Fibroblast of lung (primary cell): ENCODE data around the gene FRMD4A. TPM values are rescaled to one million over a fixed set of nuclear protein-coding genes. Genes with fewer than 3 reads are reported as not detected.

ENCODE experiments used
- DNase-seq, 2 donors: peaks; one replicate each; pipeline versions ENCODE4 v3.0.0 to v3.0.0-alpha.2; 2010; ENCODE audit warnings: low read depth in 2 of 2
- H2AFZ ChIP-seq: 2 replicates; pipeline ENCODE4 v1.5.1; 2012; ENCODE audit warnings: low read length, control low read depth, inconsistent platforms
- H3K27ac ChIP-seq: 2 replicates; pipeline ENCODE4 v1.5.1; 2011; ENCODE audit warnings: low read length, control low read depth; ENCODE audit not compliant: insufficient read depth
- H3K27me3 ChIP-seq: 2 replicates; pipeline ENCODE4 v1.5.1; 2011; ENCODE audit warnings: mild to moderate bottlenecking, low read length; ENCODE audit not compliant: control insufficient read depth, insufficient read depth
- H3K36me3 ChIP-seq: 2 replicates; pipeline ENCODE4 v1.5.1; 2011; ENCODE audit warnings: low read length; ENCODE audit not compliant: control insufficient read depth, insufficient read depth
- H3K4me1 ChIP-seq: 2 replicates; pipeline ENCODE4 v1.5.1; 2011; ENCODE audit warnings: low read length; ENCODE audit not compliant: control insufficient read depth, insufficient read depth; ENCODE audit errors: extremely low read depth
- H3K4me2 ChIP-seq: 2 replicates; pipeline ENCODE4 v1.5.1; 2011; ENCODE audit warnings: low read length, control low read depth; ENCODE audit not compliant: insufficient read depth; ENCODE audit errors: extremely low read depth
- H3K4me3 ChIP-seq, 4 experiments: fragments of 200-600 bp in 1 of 4; sonication (generic) in 1 of 4; replicated peaks in 1 of 4; 2 replicates each; pipeline ENCODE4 v1.5.1; 2011 to 2016; ENCODE audit warnings: low read length in 4 of 4, low read depth in 3 of 4, mild to moderate bottlenecking in 3 of 4, control low read depth in 2 of 4, inconsistent platforms in 1 of 4, mixed read lengths in 1 of 4; ENCODE audit not compliant: insufficient read depth in 1 of 4; ENCODE audit errors: control extremely low read depth in 1 of 4
- H3K79me2 ChIP-seq: 2 replicates; pipeline ENCODE4 v1.5.1; 2012; ENCODE audit warnings: mild to moderate bottlenecking, low read length, inconsistent platforms; ENCODE audit not compliant: control insufficient read depth, insufficient read depth
- H3K9ac ChIP-seq: 2 replicates; pipeline ENCODE4 v1.5.1; 2011; ENCODE audit warnings: mild to moderate bottlenecking, low read length, control low read depth; ENCODE audit not compliant: insufficient read depth
- H3K9me3 ChIP-seq: 2 replicates; pipeline ENCODE4 v1.5.1; 2012; ENCODE audit warnings: low read depth, low read length; ENCODE audit not compliant: control insufficient read depth, insufficient read depth
- H4K20me1 ChIP-seq: 2 replicates; pipeline ENCODE4 v1.5.1; 2011; ENCODE audit warnings: low read length; ENCODE audit not compliant: control insufficient read depth, insufficient read depth; ENCODE audit errors: extremely low read depth
- CTCF ChIP-seq, 2 donors: IDR thresholded peaks in 1 of 2; conservative IDR thresholded peaks in 1 of 2; 1 replicate in 1 of 2; 2 replicates in 1 of 2; pipeline ENCODE4 v1.5.1; 2011 to 2012; ENCODE audit warnings: low read length in 2 of 2, control low read depth in 1 of 2, inconsistent platforms in 1 of 2, low read depth in 1 of 2, mild to moderate bottlenecking in 1 of 2
- EZH2 ChIP-seq: IDR thresholded peaks from 2 replicates; pipeline ENCODE4 v1.5.1; 2012; ENCODE audit warnings: low read length, control low read depth, mild to moderate bottlenecking; ENCODE audit errors: missing control alignments
- polyA plus RNA-seq, 2 donors: library from polyadenylated mRNA; depleted of rRNA in 1 of 2; stranded (reverse) in 1 of 2; unstranded in 1 of 2; fragments of >200 nt; gene quantifications; 2 replicates each; pipeline ENCODE4 v1.2.1, GENCODE V29; 2011 to 2012; ENCODE audit warnings: missing spikeins in 1 of 2
- total RNA-seq: library from RNA; depleted of rRNA; stranded (reverse); fragments of >200 nt; gene quantifications from 2 replicates; pipeline ENCODE4 v1.2.1, GENCODE V29; 2014

The FRMD4A gene
- total and polyA plus RNA-seq, 2 donors (not counting 1 experiment from before 2014, with no cell fraction given) = 26.9 to 63.6 TPM

DNA sequence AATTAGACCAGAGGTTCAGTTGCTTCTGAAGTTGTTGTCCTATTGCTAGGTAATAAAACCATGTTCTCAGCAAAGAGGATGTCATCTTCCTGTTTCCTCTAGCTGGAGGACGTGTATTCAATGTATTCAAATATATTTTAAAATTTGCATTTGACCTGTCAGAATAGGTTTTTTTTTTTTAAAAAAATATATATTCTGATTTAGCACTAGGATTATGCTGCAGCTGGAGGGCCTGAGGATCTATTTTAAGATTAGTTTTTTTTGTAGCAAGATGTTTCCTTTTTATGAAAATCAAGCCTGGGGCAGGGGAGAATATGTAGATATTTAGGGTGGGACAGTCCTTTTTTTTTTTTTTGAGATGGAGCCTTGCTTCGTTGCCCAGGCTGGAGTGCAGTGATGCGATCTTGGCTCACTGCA lies 337.0 kb downstream of the FRMD4A start:
- H3K4me3 ChIP-seq = no peak overlapping the region
- H3K27me3 ChIP-seq = no peaks in the 10 kb centered on the region
- H3K79me2 ChIP-seq = no peaks in the 10 kb centered on the region
- H3K9ac ChIP-seq = no peak overlapping the region
- TF ChIP-seq EZH2 = no peak
- no peak for TF ChIP-seq CTCF (conservative IDR thresholded peaks at IDR 0.05 in 1 of 2, IDR thresholded peaks at IDR 0.05 in 1 of 2; ENCODE audit: low read depth in 1 of 2, low read length in 2 of 2)
- peaks cover 21% of the 10 kb centered on the region for H3K4me1 ChIP-seq
- no peaks in the 10 kb centered on the region for H3K9me3 ChIP-seq
- H3K36me3 ChIP-seq = no peaks in the 10 kb centered on the region
- H3K27ac ChIP-seq = no peak overlapping the region
- no peak for DNase-seq
- H2AFZ ChIP-seq = no peak overlapping the region
- H3K4me2 ChIP-seq = no peak overlapping the region
- H4K20me1 ChIP-seq = no peaks in the 10 kb centered on the region

- Histone ChIP-seq H3K9ac (no peak overlapping the region), H3K79me2 (no peaks in the 10 kb centered on the region), H3K4me2 (peak overlapping the region; percentile 9), H3K27ac (no peak overlapping the region), H3K4me1 (peaks cover 21% of the 10 kb centered on the region), H3K4me3 (no peak overlapping the region), H3K36me3 (no peaks in the 10 kb centered on the region), H3K9me3 (no peaks in the 10 kb centered on the region), H3K27me3 (no peaks in the 10 kb centered on the region), H2AFZ (no peak overlapping the region), H4K20me1 (no peaks in the 10 kb centered on the region)
- DNase-seq = peak; percentile 88
- TF ChIP-seq EZH2 = no peak
These were observed 337.6 kb downstream of the FRMD4A start for GRCh38 chr10:13993169-13993568.

DNA sequence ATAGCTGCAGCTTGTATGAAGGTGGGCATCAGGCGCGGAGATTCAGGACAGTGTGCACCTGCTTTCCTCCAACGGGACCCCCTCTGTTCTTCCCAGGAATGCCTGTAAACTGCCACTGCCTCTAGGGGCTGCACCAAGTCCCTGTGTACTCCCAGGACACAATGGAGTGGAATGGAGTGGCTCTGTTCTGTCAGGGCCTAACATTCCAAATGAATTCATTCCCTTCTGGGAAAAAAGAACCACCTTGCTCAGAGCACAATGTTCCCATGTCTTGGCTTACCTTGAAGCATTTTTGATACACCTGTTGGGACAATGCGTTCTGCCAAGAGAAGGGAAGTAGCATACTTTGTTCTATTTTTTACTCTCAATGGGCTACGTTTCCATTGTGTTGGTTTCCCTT lies 339.4 kb downstream of the FRMD4A start:
- TF ChIP-seq EZH2 (no peak), CTCF (conservative IDR thresholded peaks at IDR 0.05 in 1 of 2, IDR thresholded peaks at IDR 0.05 in 1 of 2; ENCODE audit: low read depth in 1 of 2, low read length in 2 of 2) (peak in 1 of 2 donors; percentile 7)
- Histone ChIP-seq H3K4me1 (peaks cover 27% of the 10 kb centered on the region), H3K79me2 (no peaks in the 10 kb centered on the region), H3K9ac (no peak overlapping the region), H3K4me2 (peak overlapping the region; percentile 72), H3K27ac (no peak overlapping the region), H3K36me3 (no peaks in the 10 kb centered on the region), H4K20me1 (no peaks in the 10 kb centered on the region), H3K4me3 (no peak overlapping the region), H3K9me3 (no peaks in the 10 kb centered on the region), H2AFZ (no peak overlapping the region), H3K27me3 (no peaks in the 10 kb centered on the region)
- no peak for DNase-seq
